ENCODE measurements around the gene ABCA2.

ABCA2 gene

DNA sequence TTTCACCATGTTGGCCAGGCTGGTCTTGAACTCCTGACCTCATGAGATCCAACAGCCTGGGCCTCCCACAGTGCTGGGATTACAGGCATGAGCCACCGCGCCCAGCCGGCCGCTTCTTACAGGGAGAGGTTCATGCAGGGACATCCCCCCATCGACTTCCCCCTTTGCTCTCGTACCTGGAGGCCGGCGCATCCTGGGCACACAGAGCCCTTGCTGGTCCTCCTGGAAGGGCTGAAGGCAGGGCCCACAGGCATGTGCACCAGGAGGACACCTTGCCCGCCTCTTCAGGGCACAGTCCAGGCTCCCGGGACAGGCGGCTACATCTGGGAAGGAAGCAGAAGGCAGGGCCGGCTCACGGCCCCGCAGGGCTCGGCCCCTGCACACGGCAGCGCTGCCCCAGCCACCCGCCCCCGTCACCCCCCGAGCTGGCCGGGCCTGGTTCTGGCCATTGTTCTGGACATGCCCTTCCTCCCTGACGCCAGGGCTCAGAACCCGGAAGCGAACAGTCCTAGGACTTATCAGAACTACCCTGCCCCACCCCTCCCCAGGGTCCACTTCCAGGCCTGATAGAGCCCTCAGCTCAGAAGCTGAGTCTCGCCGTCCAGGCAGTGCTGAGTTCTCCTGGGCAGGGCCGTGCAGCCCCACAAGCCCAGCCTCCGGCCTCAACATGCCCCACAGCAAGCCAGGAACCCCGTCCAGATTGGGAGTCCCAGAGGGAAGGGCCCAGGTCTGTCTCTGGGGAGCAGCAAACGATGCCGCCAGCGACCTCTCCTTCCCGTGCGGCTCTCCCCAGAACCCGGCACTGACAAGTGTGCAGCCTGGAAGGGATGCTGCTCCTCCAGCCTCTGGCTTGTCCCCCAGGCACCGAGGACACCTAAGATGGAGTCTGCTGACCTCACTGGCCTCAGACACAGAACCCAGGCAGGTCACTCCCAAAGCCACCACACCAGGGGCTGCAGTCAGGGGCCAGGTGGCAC is 15.0 kb upstream of the ABCA2 start:
- H3K4me2 ChIP-seq = no peak overlapping the region

DNA sequence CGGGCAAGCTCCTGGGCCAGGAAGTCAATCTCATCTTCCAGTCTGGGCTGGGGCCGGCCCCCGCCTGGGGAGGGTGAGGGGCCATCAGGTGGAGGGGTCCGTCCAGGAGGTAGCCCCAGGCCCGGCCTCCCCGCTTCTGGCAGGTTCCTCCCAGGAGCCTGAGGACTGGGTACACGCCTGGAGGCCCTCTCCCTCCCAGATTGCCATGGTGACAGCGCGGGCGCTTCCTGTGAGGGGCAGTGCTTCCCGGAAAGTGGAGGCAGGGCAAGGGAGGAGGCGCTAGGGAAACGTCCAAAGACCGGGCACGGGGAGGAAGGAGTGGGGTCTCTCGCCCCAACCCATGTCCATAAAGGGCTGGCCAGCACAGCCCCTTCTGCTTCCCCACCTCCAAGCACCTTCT is 13.1 kb upstream of the ABCA2 start:
- H4K20me1 ChIP-seq (ENCODE audit: insufficient read depth) = no peaks in the 10 kb centered on the region
- H3K4me3 ChIP-seq (IDR thresholded peaks at IDR 0.05; ENCODE audit: insufficient read depth, low read depth, low read length) = no peak overlapping the region
- H3K4me2 ChIP-seq = no peak overlapping the region
- H3K79me2 ChIP-seq (ENCODE audit: insufficient read depth, low read depth) = no peaks in the 10 kb centered on the region
- no peak overlapping the region for H2AFZ ChIP-seq (ENCODE audit: low read depth)
- H3K36me3 ChIP-seq (ENCODE audit: insufficient read depth) = no peaks in the 10 kb centered on the region
- peaks cover 89% of the 10 kb centered on the region for H3K27me3 ChIP-seq (ENCODE audit: insufficient read depth, low read depth)
- no peak overlapping the region for H3K27ac ChIP-seq
- H3K9ac ChIP-seq = no peak overlapping the region
- no peaks in the 10 kb centered on the region for H3K4me1 ChIP-seq (ENCODE audit: low read depth, poor library complexity, severe bottlenecking)
- TF ChIP-seq, protein P1, sequence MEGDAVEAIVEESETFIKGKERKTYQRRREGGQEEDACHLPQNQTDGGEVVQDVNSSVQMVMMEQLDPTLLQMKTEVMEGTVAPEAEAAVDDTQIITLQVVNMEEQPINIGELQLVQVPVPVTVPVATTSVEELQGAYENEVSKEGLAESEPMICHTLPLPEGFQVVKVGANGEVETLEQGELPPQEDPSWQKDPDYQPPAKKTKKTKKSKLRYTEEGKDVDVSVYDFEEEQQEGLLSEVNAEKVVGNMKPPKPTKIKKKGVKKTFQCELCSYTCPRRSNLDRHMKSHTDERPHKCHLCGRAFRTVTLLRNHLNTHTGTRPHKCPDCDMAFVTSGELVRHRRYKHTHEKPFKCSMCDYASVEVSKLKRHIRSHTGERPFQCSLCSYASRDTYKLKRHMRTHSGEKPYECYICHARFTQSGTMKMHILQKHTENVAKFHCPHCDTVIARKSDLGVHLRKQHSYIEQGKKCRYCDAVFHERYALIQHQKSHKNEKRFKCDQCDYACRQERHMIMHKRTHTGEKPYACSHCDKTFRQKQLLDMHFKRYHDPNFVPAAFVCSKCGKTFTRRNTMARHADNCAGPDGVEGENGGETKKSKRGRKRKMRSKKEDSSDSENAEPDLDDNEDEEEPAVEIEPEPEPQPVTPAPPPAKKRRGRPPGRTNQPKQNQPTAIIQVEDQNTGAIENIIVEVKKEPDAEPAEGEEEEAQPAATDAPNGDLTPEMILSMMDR (conservative IDR thresholded peaks at IDR 0.05; ENCODE audit: low read depth, low read length) = no peak

More for the DNA sequence above, 15.0 kb upstream of the ABCA2 start:
- Histone ChIP-seq H3K79me2 (ENCODE audit: insufficient read depth, low read depth) (no peaks in the 10 kb centered on the region), H3K27ac (no peak overlapping the region), H3K4me1 (ENCODE audit: low read depth, poor library complexity, severe bottlenecking) (no peaks in the 10 kb centered on the region), H4K20me1 (ENCODE audit: insufficient read depth) (no peaks in the 10 kb centered on the region), H3K9ac (no peak overlapping the region), H3K36me3 (ENCODE audit: insufficient read depth) (no peaks in the 10 kb centered on the region), H3K4me3 (IDR thresholded peaks at IDR 0.05; ENCODE audit: insufficient read depth, low read depth, low read length) (no peak overlapping the region), H3K27me3 (ENCODE audit: insufficient read depth, low read depth) (peaks cover 90% of the 10 kb centered on the region), H2AFZ (ENCODE audit: low read depth) (no peak overlapping the region)
- TF ChIP-seq, protein P1 (conservative IDR thresholded peaks at IDR 0.05; ENCODE audit: low read depth, low read length) = no peak

DNA sequence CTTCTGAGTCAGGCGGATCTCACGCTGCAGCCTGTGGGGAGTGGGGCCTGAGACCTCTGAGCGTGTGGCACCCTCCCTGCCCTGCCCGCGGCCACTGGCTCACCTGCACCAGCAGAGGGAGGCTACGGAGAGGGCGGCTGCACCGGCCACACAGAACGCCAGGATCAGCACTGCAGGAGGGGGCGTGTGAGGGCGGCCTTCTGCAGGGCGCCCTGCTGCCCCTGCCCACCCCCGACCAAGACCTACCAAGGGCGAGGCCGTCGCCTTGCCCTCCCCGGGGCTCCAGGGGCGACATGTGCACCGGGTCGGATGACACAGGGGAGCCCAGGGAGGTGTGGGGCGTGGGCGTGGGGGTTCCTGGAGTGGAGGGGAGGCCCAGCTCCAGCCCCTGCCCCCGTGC is 12.5 kb upstream of the ABCA2 start:
- Histone ChIP-seq H3K27ac (no peak overlapping the region), H3K36me3 (ENCODE audit: insufficient read depth) (no peaks in the 10 kb centered on the region), H3K4me1 (ENCODE audit: low read depth, poor library complexity, severe bottlenecking) (no peaks in the 10 kb centered on the region), H3K4me2 (no peak overlapping the region), H3K4me3 (IDR thresholded peaks at IDR 0.05; ENCODE audit: insufficient read depth, low read depth, low read length) (no peak overlapping the region), H3K27me3 (ENCODE audit: insufficient read depth, low read depth) (peaks cover 87% of the 10 kb centered on the region), H3K79me2 (ENCODE audit: insufficient read depth, low read depth) (no peaks in the 10 kb centered on the region), H3K9ac (no peak overlapping the region), H4K20me1 (ENCODE audit: insufficient read depth) (no peaks in the 10 kb centered on the region), H2AFZ (ENCODE audit: low read depth) (no peak overlapping the region)
- TF ChIP-seq, protein P1 (conservative IDR thresholded peaks at IDR 0.05; ENCODE audit: low read depth, low read length) = no peak

DNA sequence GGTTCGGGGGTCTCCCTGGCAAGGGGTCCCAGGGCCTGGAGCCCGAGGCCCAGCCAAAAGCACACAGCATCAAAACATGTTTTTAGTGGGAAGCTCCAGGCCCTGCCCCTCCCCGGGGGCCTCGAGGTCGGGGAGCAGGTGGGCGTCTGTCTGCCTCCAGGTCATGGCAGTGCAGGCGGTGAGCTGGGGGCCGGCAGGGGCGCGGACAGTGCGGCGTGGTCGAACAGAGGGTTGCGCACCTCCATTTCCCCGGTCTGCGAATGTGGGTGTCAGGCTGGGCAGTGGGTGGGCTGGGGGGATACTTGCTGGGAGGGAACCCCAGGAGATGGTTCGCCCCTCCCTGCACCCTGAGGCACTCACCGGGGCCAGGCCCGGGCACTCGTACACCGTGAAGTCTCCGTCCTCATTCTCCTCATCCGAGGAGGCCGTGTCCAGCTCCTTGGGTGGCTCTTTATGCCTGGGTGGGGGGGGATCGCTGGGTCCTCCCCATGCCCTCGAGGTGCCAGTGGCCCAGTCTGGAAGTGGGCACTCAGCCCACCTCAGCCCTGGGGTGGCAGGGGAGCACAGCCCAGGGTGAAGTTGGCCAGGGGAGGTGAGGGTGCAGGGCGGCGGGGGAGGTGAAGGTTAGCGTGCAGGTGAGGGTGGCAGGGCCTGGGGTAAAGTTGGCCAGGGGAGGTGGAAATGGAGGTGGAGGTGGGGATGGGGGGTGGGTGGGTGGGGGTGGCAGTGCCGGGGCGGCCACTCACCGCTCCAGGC is 11.8 kb upstream of the ABCA2 start:
- no peak overlapping the region for H2AFZ ChIP-seq (ENCODE audit: low read depth)
- no peak overlapping the region for H3K4me3 ChIP-seq (IDR thresholded peaks at IDR 0.05; ENCODE audit: insufficient read depth, low read depth, low read length)
- peaks cover 7% of the 10 kb centered on the region for H3K4me1 ChIP-seq (ENCODE audit: low read depth, poor library complexity, severe bottlenecking)
- no peak overlapping the region for H3K27ac ChIP-seq
- TF ChIP-seq, protein P1 (conservative IDR thresholded peaks at IDR 0.05; ENCODE audit: low read depth, low read length) = no peak
- H4K20me1 ChIP-seq (ENCODE audit: insufficient read depth) = no peaks in the 10 kb centered on the region
- no peak overlapping the region for H3K9ac ChIP-seq
- peaks cover 80% of the 10 kb centered on the region for H3K27me3 ChIP-seq (ENCODE audit: insufficient read depth, low read depth)
- H3K79me2 ChIP-seq (ENCODE audit: insufficient read depth, low read depth) = no peaks in the 10 kb centered on the region
- no peaks in the 10 kb centered on the region for H3K36me3 ChIP-seq (ENCODE audit: insufficient read depth)
- H3K4me2 ChIP-seq = no peak overlapping the region

All from KMS-11 (cell line).